Naive thymus-derived CD4-positive, alpha-beta T cell (primary cell): ENCODE data around the gene RPP25L. TPM values are rescaled to one million over a fixed set of nuclear protein-coding genes. Genes with fewer than 3 reads are reported as not detected.
A peak's percentile ranks its signal among the peaks of the same experiment; 100 is the strongest.
"Not testable (repeated sequence)": the region's sequence is repeated elsewhere in the genome, so short reads cannot be mapped to it uniquely, and the experiment has no call there.

ENCODE experiments used
- ATAC-seq: fragments of 150-1000 bp; cut with Tn5 transposase; 2 replicates; pipeline ENCODE4 v1.10.0; 2021; ENCODE audit warnings: mild to moderate bottlenecking, moderate library complexity
- CTCF ChIA-PET: fragments of 350-600 bp; sonication (Branson Sonifier 250); formaldehyde crosslinking; loops from one replicate; lab custom pipeline; 2021; ENCODE audit warnings: antibody characterized with exemption; lab: Charles Lee
- POLR2A ChIA-PET: fragments of 350-600 bp; sonication (Branson Sonifier 250); formaldehyde crosslinking; loops from one replicate; lab custom pipeline; 2021; ENCODE audit warnings: antibody characterized with exemption, inconsistent platforms; lab: Charles Lee
- DNase-seq, 9 donors: peaks; one replicate each; pipeline versions ENCODE4 v3.0.0 to v3.0.0-alpha.2; 2020 to 2022; ENCODE audit warnings: mixed read lengths in 1 of 9
- H3K27ac ChIP-seq: one replicate; pipeline ENCODE4 v1.7.0; 2013; ENCODE audit warnings: mild to moderate bottlenecking, low read depth, low read length, moderate library complexity
- H3K27me3 ChIP-seq, 2 donors: one replicate each; pipeline ENCODE4 v1.7.0; 2013; ENCODE audit warnings: low read length in 2 of 2, mild to moderate bottlenecking in 2 of 2, moderate library complexity in 2 of 2; ENCODE audit not compliant: control insufficient read depth in 2 of 2, insufficient read depth in 2 of 2
- H3K36me3 ChIP-seq, 3 experiments: 1 replicate in 2 of 3; 2 replicates in 1 of 3; pipeline ENCODE4 v1.7.0; 2013; ENCODE audit warnings: low read length in 3 of 3, mild to moderate bottlenecking in 3 of 3, moderate library complexity in 1 of 3; ENCODE audit not compliant: insufficient read depth in 3 of 3, control insufficient read depth in 2 of 3
- H3K4me1 ChIP-seq, 2 donors: one replicate each; pipeline ENCODE4 v1.7.0; 2013; ENCODE audit warnings: low read length in 2 of 2, mild to moderate bottlenecking in 2 of 2, moderate library complexity in 1 of 2; ENCODE audit not compliant: control insufficient read depth in 2 of 2, insufficient read depth in 2 of 2
- H3K4me3 ChIP-seq: 2 replicates; pipeline ENCODE4 v1.7.0; 2013; ENCODE audit warnings: mild to moderate bottlenecking, low read length
- H3K9me3 ChIP-seq, 3 experiments: 1 replicate in 2 of 3; 2 replicates in 1 of 3; pipeline ENCODE4 v1.7.0; 2013; ENCODE audit warnings: low read length in 3 of 3; ENCODE audit not compliant: control insufficient read depth in 2 of 3
- H3K27ac Mint-ChIP-seq, 9 donors: one replicate each; pipeline ENCODE4 v1.8.0; 2020 to 2022; ENCODE audit warnings: mixed read lengths in 9 of 9, mild to moderate bottlenecking in 8 of 9, moderate library complexity in 5 of 9, inconsistent platforms in 2 of 9
- H3K27me3 Mint-ChIP-seq, 5 donors: one replicate each; pipeline ENCODE4 v1.8.0; 2021 to 2022; ENCODE audit warnings: mixed read lengths in 5 of 5, mild to moderate bottlenecking in 1 of 5
- H3K36me3 Mint-ChIP-seq, 5 donors: one replicate each; pipeline ENCODE4 v1.8.0; 2020 to 2022; ENCODE audit warnings: mixed read lengths in 5 of 5, mild to moderate bottlenecking in 3 of 5, inconsistent platforms in 1 of 5
- H3K4me1 Mint-ChIP-seq, 7 donors: one replicate each; pipeline ENCODE4 v1.8.0; 2020 to 2022; ENCODE audit warnings: mixed read lengths in 7 of 7, mild to moderate bottlenecking in 3 of 7, inconsistent platforms in 1 of 7
- H3K4me3 Mint-ChIP-seq, 10 donors: one replicate each; pipeline ENCODE4 v1.8.0; 2020 to 2022; ENCODE audit warnings: mild to moderate bottlenecking in 10 of 10, mixed read lengths in 10 of 10, moderate library complexity in 6 of 10, inconsistent platforms in 2 of 10
- H3K9me3 Mint-ChIP-seq, 11 donors: one replicate each; pipeline ENCODE4 v1.8.0; 2020 to 2022; ENCODE audit warnings: mixed read lengths in 11 of 11, mild to moderate bottlenecking in 4 of 11, inconsistent platforms in 1 of 11, moderate library complexity in 1 of 11
- intact Hi-C, 2 donors: fragments of 100-400 bp; cut with micrococcal nuclease; formaldehyde crosslinking; loops; one replicate each; pipeline ENCODE4 v1.15.1; 2023
- polyA plus RNA-seq, 2 donors: library from polyadenylated mRNA; unstranded; fragments of 300-500 nt; fragmentation: Illumina TruSeq; gene quantifications; one replicate each; pipeline ENCODE4 v1.2.3, GENCODE V29; 2021
- total RNA-seq, 6 experiments: library from RNA in 5 of 6; stranded (reverse) in 5 of 6; gene quantifications; 1 replicate in 5 of 6; 2 replicates in 1 of 6; pipeline ENCODE4 v1.2.3 and lab custom pipeline; 2021 to 2026

The RPP25L gene
- total and polyA plus RNA-seq, 7 experiments from 2014 or later: 8.8 to 58.2 (median 26.7) TPM

DNA sequence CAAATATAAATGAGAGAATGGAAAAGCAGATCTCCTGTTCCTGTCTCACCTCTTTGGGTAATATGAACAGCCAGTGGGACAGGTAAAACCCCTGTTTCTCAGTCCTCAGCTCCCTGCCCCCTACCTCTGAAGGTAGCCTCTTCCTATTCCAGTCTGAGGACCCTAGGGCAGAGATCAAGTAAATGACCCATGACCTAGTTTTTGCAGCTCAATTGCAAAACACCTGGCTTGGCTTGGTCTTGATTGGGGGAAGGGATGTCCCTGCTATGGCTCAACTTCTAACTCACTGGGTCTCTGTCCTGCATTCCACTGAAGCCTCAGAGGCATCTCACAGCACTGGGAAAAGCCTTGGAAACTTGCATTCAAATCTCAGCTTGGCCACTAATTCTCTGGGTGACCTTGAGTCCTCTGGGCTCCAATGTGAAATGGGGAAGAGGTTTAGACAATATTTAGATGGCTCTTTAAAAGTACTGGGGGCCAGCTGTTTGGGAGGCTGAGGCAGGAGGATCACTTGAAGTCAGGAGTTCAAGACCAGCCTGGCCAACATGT is 32.9 kb upstream of the RPP25L start:
- DNase-seq: no peak
- Histone ChIP-seq H3K9me3 (no peaks in the 10 kb centered on the region), H3K4me3 (no peak overlapping the region), H3K27ac (no peak overlapping the region), H3K27me3 (no peaks in the 10 kb centered on the region), H3K4me1 (peaks cover 20 to 23% of the 10 kb centered on the region in 2 donors), H3K36me3 (peaks cover 13 to 22% (median 14%) of the 10 kb centered on the region in 3 experiments)
- CTCF ChIA-PET: interaction anchor here (0.5 to 7.2 kb wide), 6 partner anchors 11 to 1238 kb away, joined by 3 to 50 read pairs (median 4); partner anchors contain the start of gene CCL27
- intact Hi-C loops: loop anchor here (5.0 kb wide), 1 partner anchor 33 kb away; the partner anchor contains the start of gene RPP25L (in 2 of the 2)
- H3K4me1 Mint-ChIP-seq: peaks cover 18 to 38% (median 33%) of the 10 kb centered on the region in 7 donors
- no peak overlapping the region for H3K27ac Mint-ChIP-seq
- H3K9me3 Mint-ChIP-seq: no peaks in the 10 kb centered on the region
- H3K4me3 Mint-ChIP-seq: peak overlapping the region in 2 of 10 donors; percentile 21 to 61
- ATAC-seq: no peak
- no peaks in the 10 kb centered on the region for H3K27me3 Mint-ChIP-seq
- POLR2A ChIA-PET: interaction anchor here (0.6 to 1.6 kb wide), 2 partner anchors 11 to 68 kb away, joined by 3 to 7 read pairs; no protein-coding TSS in a partner anchor
- peaks cover 6 to 19% (median 9%) of the 10 kb centered on the region in 5 donors for H3K36me3 Mint-ChIP-seq

GRCh38 chr9:34642679-34643078 is 30.8 kb upstream of the RPP25L start:
- Histone ChIP-seq H3K27me3 (no peaks in the 10 kb centered on the region), H3K27ac (no peak overlapping the region), H3K36me3 (peaks cover 0 to 5% (median 0%) of the 10 kb centered on the region in 3 experiments), H3K9me3 (no peaks in the 10 kb centered on the region), H3K4me3 (no peak overlapping the region), H3K4me1 (peaks cover 16 to 20% of the 10 kb centered on the region in 2 donors)
- ChIA-PET CTCF (interaction anchor here (0.7 to 5.8 kb wide), 2 partner anchors 8 to 31 kb away, joined by 3 to 45 read pairs; partner anchors contain the start of gene RPP25L), POLR2A (interaction anchor here (1.1 to 1.8 kb wide), 5 partner anchors 9 to 30 kb away, joined by 3 to 5 read pairs (median 4); partner anchors contain the start of genes CCL27 and DCTN3)
- H3K27me3 Mint-ChIP-seq: no peaks in the 10 kb centered on the region
- no peak overlapping the region for H3K4me3 Mint-ChIP-seq
- no peak overlapping the region for H3K27ac Mint-ChIP-seq
- DNase-seq: no peak
- peaks cover 0 to 1% (median 0%) of the 10 kb centered on the region in 11 donors for H3K9me3 Mint-ChIP-seq
- H3K36me3 Mint-ChIP-seq: peaks cover 0 to 3% (median 0%) of the 10 kb centered on the region in 5 donors
- no peak for ATAC-seq
- peaks cover 15 to 32% (median 30%) of the 10 kb centered on the region in 7 donors for H3K4me1 Mint-ChIP-seq
- intact Hi-C loops: no loop called here

GRCh38 chr9:34639322-34639721 is 27.4 kb upstream of the RPP25L start:
- H3K4me3 ChIP-seq, ATAC-seq, DNase-seq, H3K27me3 ChIP-seq, H3K27me3 Mint-ChIP-seq, H3K27ac ChIP-seq, H3K36me3 Mint-ChIP-seq, H3K9me3 Mint-ChIP-seq, H3K9me3 ChIP-seq, CTCF ChIA-PET: not testable (repeated sequence)
- peaks cover 19 to 37% (median 31%) of the 10 kb centered on the region in 7 donors for H3K4me1 Mint-ChIP-seq
- peak overlapping the region in 1 of 10 donors; percentile 89 for H3K4me3 Mint-ChIP-seq
- Histone ChIP-seq H3K36me3 (peaks cover 0 to 13% (median 0%) of the 10 kb centered on the region in 3 experiments), H3K4me1 (peaks cover 21 to 22% of the 10 kb centered on the region in 2 donors)
- intact Hi-C loops: loop anchor here (10.0 kb wide), 4 partner anchors 345 to 965 kb away; partner anchors contain the start of genes DNAJB5 (in 1 of the 2), TESK1 (in 1 of the 2), UBAP1 (in 1 of the 2) and UBE2R2 (in 1 of the 2)
- POLR2A ChIA-PET: interaction anchor here (2.5 to 7.0 kb wide), 5 partner anchors 13 to 28 kb away, joined by 11 to 99 read pairs (median 29); partner anchors contain the start of genes CCL27, DCTN3, IL11RA and RPP25L
- H3K27ac Mint-ChIP-seq: peak overlapping the region in 1 of 9 donors; percentile 96

DNA sequence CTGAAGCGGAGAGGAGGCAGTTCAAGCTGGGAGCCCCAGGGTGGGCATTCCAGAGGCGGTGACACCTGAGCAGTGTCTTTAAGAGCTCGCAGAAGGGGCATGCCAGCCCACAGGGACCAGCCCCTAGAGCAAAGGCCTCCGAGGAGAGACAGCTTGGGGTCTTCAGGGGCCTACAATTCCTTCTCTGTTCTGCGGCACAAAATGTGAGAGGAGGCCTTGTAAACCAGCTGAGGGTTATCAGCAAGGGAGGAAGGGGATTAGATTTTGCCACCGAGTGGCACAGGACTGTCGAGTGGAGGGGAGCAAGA is 26.2 kb upstream of the RPP25L start:
- POLR2A ChIA-PET: interaction anchor here (0.6 to 7.0 kb wide), 17 partner anchors 10 to 1089 kb away, joined by 3 to 99 read pairs (median 6); partner anchors contain the start of genes CCL27, DCTN3, GALT and IL11RA
- ATAC-seq (no peak), DNase-seq (no peak)

DNA sequence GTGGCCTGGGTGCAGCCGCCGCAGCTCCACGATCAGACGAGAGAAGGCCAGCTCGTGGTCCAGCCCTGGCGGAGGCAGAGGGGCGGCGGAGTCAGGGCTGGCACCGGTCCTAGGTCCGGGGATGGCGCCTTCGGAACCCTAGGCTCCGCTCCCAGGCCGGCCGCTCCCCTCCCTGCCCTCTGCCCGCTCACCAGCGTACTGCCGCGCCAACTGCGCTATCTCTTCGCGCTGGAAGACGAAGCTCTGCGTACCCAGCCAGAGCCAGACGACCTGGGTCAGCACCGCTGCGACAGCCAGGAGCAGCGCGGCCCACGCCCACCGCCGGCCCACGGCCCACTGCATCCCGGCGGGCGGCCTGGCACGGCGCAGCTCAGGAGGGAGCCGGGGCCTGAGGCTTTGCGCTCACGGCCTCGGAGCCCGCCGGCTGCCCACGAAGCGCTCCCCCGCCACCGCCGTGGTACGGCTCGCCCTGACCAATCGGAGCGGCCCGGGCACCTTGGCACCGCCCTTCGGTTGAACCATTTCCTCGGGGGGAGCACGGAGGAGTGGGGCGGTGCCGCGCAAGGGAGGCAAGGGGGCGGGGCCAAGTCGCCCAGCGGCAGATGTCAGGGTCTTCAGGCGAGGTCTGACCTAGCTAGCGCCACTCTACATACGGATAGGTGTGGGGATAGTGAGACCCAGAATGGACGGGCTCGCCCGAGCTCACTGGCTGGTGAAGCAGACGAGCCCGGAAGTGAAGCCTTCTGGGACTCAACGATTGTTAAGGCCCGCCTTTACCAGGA is 25.6 kb upstream of the RPP25L start, which contains the start of gene SIGMAR1:
Gene SIGMAR1 (minus strand): TSS at position 432 of the 782 bp plus-strand sequence. CDS start 90 bp downstream, at position 342.
- Mint-ChIP-seq H3K4me3 (peak within 1 kb of the TSS; percentile 88 to 93 (median 90)), H3K36me3 (peaks cover 0 to 5% (median 3%) of the 10 kb centered on the region in 5 donors), H3K4me1 (peaks cover 26 to 45% (median 37%) of the 10 kb centered on the region in 7 donors), H3K27ac (peak within 1 kb of the TSS; percentile 88 to 98 (median 95)), H3K27me3 (no peaks in the 10 kb centered on the region), H3K9me3 (peaks cover 0 to 1% (median 0%) of the 10 kb centered on the region in 11 donors)
- intact Hi-C loops: loop anchor here (1.0 to 10.0 kb wide), 11 partner anchors 9 to 967 kb away; partner anchors contain the start of genes DNAI1 (in 2 of the 2), DNAJB5 (in 2 of the 2), FAM219A (in 2 of the 2) and GALT (in 2 of the 2)
- peaks cover 0 to 13% (median 0%) of the 10 kb centered on the region in 3 experiments for H3K36me3 ChIP-seq
- ChIA-PET CTCF (interaction anchor here (0.5 to 8.0 kb wide), 12 partner anchors 9 to 386 kb away, joined by 3 to 98 read pairs (median 6); partner anchors contain the start of genes DCTN3, GALT and RPP25L), POLR2A (interaction anchor here (0.6 to 7.0 kb wide), 21 partner anchors 8 to 1090 kb away, joined by 3 to 99 read pairs (median 5); partner anchors contain the start of genes ARID3C, CCL27, DCTN3 and GALT)
- no peaks in the 10 kb centered on the region for H3K9me3 ChIP-seq
- ATAC-seq: peak; percentile 97
- H3K27me3 ChIP-seq: no peaks in the 10 kb centered on the region
- H3K4me1 ChIP-seq: peaks cover 21 to 22% of the 10 kb centered on the region in 2 donors
- peak; percentile 88 to 97 (median 95) for DNase-seq
- peak within 1 kb of the TSS; percentile 94 for H3K4me3 ChIP-seq
- H3K27ac ChIP-seq: peak within 1 kb of the TSS; percentile 70

More for the DNA sequence above, 26.2 kb upstream of the RPP25L start:
- intact Hi-C loops: loop anchor here (1.0 to 10.0 kb wide), 6 partner anchors 8 to 967 kb away; partner anchors contain the start of genes DNAJB5 (in 1 of the 2), GALT (in 1 of the 2), TESK1 (in 1 of the 2) and UBAP1 (in 1 of the 2)
- Mint-ChIP-seq H3K4me3 (peak overlapping the region; percentile 88 to 93 (median 90)), H3K4me1 (peaks cover 26 to 45% (median 37%) of the 10 kb centered on the region in 7 donors), H3K27ac (peak overlapping the region; percentile 88 to 98 (median 95)), H3K27me3 (no peaks in the 10 kb centered on the region), H3K9me3 (peaks cover 0 to 1% (median 0%) of the 10 kb centered on the region in 11 donors), H3K36me3 (peaks cover 0 to 3% (median 3%) of the 10 kb centered on the region in 5 donors)
- H3K27me3 ChIP-seq: no peaks in the 10 kb centered on the region
- H3K4me1 ChIP-seq: peaks cover 21 to 22% of the 10 kb centered on the region in 2 donors
- CTCF ChIA-PET: interaction anchor here (0.6 to 8.0 kb wide), 11 partner anchors 8 to 121 kb away, joined by 3 to 98 read pairs (median 6); partner anchors contain the start of genes DCTN3, GALT and RPP25L
- H3K27ac ChIP-seq: peak overlapping the region; percentile 70
- H3K36me3 ChIP-seq: peaks cover 0 to 13% (median 0%) of the 10 kb centered on the region in 3 experiments
- H3K4me3 ChIP-seq: peak overlapping the region; percentile 94
- H3K9me3 ChIP-seq: no peaks in the 10 kb centered on the region
